ENCODE measurements around the gene URGCP.

The URGCP gene, protein sequence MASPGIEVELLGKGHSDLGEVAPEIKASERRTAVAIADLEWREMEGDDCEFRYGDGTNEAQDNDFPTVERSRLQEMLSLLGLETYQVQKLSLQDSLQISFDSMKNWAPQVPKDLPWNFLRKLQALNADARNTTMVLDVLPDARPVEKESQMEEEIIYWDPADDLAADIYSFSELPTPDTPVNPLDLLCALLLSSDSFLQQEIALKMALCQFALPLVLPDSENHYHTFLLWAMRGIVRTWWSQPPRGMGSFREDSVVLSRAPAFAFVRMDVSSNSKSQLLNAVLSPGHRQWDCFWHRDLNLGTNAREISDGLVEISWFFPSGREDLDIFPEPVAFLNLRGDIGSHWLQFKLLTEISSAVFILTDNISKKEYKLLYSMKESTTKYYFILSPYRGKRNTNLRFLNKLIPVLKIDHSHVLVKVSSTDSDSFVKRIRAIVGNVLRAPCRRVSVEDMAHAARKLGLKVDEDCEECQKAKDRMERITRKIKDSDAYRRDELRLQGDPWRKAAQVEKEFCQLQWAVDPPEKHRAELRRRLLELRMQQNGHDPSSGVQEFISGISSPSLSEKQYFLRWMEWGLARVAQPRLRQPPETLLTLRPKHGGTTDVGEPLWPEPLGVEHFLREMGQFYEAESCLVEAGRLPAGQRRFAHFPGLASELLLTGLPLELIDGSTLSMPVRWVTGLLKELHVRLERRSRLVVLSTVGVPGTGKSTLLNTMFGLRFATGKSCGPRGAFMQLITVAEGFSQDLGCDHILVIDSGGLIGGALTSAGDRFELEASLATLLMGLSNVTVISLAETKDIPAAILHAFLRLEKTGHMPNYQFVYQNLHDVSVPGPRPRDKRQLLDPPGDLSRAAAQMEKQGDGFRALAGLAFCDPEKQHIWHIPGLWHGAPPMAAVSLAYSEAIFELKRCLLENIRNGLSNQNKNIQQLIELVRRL

DNA sequence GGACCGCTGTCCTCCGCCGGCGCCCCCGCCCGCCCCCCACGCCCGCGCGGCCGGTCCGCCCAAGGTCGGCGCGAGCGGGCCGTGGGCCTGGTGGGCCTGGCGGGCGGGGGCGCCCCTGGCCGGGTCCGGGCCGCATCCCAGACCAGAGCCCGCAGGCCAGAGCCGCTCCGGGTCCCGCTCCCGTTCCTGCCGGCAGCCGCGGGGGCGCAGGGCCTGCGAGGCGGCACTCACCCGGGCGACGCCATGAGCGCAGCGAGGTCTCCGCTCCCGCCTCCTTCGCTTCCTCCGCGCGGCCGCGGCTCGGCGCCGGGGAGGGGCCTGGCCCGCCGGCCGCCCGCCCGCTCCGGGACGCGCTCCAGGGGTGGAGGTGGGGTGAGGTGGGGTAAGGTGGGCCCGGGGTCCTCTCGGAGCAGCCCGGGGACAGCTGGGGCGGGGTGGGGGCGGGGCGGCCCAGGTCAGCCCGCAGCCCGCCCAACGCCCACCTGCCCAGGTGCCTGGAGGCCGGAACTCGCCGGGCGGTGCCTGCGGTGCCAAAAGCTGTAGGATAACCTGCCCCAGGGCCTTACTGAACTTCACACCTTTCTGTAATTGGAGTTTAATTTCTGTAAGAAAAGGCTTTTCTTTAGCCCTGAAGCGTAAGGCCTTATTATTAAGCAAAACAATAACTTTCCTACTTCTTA is at the start of gene URGCP:
Gene URGCP, minus strand, starts transcription at position 266 of the 680 bp plus-strand sequence. Its CDS starts 21 bp downstream, at position 245.
- DNase-seq: peak; percentile 59

DNA sequence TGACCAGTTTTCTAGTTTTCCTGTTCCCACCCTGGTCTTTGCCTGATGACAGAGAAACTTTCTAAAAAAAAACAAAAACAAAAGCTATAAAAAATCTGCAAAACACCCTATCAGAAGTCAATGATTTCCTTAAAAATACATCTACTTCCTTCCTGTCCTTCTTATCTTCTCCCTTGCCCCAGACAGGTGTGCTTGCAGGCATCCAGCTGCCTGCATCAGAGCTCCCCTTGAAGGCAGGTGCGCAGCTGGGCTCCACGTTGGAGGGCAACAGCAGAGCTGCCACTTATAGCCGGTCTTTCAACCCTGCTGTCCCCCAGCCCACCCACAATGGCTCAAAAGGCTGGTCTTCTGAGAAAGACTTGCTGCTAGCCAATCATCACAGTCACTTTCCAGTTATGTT is 49.6 kb upstream of the URGCP start:
- no peak for DNase-seq

DNA sequence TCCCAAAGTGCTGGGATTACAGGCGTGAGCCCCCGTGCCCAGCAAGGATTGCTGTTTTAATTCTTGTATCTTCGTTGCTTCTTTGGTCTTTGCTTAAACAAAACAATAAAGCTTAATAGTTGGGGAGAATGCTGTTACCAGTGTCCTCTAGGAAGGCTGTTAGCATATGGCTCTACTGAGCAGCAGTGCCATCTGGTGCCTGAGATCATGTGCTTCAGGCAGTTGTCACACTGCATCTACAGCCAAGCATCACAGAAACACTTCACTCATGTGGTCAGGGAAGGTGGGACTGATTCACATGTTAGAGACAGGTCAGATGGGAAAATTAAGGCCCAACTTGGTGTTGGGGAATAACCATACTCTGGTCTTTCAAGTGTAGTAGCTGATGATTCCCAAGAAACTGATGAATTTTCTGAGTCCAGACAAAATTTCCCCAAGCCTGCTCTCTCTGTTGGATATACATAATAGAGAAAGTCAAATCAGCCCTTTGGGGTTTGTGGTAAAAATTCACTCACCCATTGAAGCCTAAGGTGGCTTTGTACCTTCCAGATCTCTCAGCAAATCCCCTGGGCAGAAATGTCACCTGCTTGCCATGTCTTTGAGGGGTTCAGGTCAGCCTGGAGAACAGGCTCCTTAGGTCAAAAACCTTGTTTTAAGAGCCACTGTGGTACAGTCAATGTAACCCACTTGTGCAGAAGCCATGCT is 48.3 kb upstream of the URGCP start:
- no peak for DNase-seq

DNA sequence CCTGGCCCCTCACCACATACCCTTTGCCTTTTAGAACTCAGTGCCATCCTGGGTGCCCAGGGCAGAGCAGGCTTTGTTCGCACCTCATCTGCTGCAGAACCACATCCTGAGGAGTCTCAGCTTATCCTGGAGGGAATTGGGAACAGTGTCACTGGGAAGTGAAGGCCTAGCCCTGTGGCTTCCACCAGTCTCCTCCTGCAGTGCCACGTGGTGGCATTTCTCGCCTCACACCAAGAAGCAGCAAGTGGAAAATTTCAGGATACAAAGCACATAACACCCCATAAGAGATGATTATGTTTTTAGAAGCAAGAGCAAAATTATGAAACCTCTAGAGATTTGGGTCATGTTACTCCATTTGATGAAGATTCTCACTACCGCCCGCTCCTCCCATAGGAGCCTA is 46.7 kb upstream of the URGCP start:
- no peak for DNase-seq

DNA sequence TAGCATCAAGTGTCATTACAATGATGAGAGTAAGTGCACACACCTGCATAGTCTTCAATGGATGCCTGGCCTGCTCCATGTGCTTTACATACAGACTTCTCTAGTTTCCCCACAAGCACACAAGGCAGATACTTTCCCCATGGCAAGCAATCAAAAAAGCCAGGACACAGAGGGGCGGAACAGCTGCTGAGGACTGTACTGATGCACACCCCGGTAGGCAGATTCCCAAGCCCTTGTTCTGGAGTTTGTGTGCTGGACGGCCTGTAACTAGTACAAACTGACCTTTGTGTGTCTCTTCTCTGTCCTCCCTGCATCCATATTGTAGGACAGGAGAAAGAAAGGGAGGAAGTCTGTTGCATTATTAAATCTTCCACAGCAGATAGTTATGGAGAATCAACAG is 45.6 kb upstream of the URGCP start:
- no peak for DNase-seq

DNA sequence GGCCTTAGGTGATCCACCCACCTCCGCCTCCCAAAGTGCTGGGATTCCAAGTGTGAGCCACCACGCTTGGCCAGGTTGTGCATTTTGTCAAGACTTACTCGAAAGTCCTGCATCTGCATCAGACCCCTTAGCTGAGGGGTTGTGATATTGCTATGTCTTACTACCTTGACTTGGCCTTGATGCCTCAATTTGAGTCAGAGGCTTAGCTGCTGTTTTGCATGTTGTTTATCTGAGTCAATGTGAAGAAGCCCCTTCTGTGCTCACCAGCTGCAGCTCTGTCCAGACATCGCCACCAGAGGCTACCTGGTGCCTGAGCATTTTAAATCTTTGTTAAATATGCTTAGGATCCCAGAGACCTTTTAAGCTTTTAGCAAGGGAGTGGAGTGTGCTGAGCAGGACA is 37.9 kb upstream of the URGCP start:
- no peak for DNase-seq

DNA sequence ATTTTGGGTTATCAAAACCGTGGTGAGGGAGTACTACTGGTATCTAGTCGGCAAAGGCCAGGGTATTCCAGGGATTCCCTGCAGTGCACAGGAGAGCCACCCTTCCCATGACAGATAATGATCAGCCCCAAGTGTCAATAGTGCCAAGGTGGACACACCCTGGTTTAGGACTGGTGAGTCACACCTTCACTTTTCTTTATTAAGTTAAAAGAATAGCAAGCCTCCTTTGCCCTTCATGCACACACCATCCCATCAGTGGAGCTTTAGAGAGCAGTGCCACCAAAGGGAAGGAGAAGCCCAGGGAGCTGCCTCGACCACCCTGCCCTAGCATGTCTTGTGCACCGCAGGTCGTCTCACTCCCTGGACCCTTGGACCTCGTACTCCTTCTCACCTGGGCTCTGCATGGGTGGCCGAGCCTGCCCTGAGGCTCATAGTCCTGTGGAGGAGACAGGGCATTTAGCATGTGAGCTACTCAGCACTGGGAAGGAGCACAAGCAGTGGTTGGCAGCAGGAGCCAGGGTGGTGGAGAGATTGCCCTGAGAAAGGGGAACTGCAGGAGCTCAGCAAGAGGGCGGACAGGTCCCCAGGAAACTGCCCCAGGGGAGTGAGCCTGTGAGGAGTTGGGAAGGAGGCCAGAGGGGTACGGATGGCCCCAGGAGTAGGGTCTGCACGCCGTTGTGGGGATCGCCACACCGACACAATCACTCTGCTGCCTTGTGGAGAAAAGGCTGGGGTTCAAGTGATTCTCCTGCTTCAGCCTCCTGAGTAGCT is 37.2 kb upstream of the URGCP start:
- DNase-seq: no peak

DNA sequence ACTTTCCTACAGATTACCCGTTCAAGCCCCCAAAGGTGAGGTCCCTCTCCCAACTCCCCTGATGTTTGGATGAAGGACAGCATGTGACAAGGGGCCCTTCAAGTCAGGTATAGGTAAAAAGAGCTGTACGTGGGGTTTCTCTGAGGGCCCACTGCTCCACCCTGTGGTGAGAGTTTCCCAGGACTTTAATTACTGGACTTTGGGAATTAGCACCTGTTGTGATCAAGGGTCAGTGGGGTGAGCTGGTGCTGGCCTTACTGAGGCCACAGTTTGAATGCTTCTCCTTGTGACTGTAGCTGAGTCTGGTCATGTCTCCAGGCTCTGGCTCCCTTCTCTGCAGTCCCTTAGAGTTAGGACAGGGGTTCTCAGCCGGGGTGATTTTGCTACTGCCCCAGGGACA is 36.6 kb upstream of the URGCP start:
- no peak for DNase-seq

DNA sequence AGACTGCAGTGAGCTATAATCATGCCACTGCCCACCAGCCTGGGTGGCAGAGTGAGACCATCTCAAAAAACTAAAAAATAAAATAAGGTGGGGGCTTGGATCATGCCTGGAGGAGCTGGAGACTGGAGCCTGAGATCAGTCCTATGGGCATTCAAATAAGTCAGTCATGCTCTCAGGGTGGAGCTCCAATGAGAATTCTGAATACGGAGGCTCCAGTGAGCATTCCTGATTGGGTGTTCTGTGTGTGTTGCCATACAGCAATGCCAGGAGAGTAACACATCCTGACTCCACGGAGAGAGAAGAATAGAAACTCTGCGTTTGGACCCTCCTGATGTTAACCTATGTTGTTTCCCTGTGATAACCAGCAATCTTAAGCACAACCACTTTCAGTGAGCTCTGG is 35.9 kb upstream of the URGCP start:
- no peak for DNase-seq

DNA sequence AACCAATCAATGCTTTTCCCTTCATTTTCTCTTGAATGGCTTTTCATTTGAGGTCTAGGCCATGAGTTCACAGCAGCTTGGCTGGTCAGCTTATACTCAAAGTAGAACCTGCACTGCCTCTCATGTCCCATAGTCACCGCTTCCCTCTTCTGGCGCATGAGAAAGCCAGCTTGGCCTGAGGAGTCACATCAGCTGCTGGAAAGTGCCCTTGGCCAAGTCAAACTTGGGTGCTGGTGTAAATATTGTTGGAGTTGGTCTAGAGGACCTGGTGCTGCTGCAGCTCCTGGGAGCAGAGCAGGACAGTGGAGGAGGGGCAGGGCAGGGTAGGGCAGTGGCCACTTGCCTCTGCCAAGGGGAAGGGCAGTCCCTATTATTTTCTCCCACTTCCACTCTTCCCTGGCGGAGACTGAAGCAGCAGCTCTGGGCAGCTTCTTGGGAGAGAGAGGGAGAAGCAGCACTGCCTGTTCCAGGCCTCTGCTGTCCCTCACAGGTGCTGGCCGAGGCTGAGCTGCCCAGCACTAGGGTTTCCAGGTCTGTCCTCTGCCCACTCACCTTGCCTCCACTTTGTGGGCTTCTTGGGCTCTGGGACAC is 32.6 kb upstream of the URGCP start:
- no peak for DNase-seq

DNA sequence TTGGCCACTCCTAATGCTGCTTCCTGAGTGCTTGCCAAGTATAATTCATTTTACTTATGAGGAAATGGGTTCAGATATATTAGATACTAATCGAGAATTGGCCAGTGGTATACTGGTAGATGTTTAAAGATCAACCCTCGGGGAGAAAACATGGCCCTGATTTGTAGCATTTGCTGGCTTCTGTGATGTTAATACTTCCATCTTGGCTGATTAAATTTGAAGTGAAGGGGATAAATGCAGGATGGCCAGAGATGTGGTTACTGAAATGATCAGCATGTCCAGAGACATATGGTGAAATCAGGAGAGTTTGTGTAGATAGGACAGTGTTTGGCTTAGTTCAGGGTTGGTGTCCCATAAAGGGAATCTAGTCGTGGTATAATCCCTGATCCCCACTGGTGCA is 31.0 kb upstream of the URGCP start:
- no peak for DNase-seq

DNA sequence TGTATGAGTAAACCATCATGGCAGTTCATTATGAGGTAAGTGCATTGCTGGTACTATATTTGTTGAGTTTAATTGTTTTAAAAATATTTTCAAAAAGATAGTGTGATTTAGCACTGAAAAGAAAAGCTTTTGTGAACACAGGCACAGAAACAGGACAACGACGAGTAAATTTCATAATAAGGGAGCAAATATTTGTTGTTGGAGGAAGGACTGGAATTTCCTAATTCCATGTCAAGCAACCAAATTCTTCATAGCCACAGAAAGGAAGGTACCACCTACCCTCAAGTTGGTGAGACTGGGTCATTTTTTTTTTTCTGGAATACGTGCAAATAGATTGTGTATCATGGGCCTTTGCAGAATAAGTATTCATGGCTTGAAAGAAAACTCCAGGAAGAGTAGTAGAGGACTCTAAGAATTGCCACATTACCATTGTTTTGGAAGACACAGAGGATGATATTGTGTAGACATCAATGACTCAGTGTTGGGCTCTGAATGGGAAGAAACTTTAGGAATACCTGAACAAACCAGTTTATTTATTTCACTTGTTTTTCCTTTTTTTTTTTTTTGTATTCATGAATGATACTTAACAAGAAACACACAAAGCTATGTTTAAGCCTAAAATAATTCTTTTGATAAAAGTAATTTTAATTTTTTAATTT is 27.6 kb upstream of the URGCP start:
- no peak for DNase-seq

DNA sequence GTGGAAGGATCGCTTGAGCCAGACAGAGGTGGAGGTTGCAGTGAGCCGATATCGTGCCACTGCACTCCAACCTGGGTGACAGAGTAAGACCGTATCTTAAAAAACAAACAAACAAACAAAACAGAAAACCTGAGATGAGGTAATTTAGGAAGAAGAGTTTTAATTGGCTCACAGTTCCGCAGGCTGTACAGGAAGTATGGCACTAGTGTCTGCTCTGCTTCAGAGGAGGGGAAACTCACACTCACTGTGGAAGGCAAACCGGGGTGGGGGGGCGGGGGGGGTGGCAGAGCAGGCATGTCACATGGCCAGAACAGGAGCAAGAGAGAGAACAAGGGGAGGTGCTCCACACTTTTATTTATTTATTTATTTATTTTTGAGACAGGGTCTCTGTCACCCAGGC is 24.9 kb upstream of the URGCP start:
- DNase-seq: no peak

DNA sequence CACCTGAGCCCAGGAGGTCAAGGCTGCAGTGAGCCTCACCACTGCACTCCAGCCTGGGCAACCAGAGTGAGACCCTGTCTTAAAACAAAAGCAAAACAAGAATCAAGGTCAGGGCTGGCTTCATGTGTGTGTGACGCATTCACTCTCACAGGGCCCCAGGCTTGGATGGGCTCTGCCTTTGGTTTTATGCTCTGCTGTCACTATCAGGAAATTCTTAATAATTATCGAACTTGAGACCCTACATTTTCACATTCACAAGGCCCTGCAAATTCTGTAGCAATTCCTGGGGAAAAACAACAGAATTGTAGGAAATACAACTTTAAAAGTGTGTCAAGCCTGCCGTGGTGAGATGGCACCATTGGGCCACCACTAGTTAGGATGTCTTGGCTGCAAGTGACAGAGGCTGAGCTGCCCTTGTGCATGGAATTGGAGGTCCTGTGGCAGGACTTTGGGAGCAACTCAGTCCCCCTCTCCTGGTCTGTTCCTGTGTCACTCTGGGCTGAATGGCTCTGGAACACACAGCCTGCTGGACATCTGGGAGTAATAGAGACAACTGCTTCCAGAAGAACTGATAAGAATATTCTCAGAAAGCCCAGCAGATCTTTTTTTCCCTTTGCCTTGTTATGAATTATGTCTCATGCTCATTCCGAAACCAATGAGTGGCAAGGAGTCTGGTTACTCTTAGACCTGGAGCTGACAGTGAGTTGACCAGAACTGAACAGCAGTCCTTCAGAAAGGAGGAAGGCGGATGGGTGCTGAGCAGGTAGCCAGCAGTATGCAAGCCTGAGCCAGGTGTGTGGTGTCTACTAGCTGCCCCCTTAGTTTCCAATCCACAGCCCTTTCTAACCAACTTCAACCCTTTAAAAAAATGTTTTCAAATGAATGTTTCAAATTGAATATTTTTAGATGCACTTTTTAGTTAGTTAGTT is 23.4 kb upstream of the URGCP start:
- no peak for DNase-seq

DNA sequence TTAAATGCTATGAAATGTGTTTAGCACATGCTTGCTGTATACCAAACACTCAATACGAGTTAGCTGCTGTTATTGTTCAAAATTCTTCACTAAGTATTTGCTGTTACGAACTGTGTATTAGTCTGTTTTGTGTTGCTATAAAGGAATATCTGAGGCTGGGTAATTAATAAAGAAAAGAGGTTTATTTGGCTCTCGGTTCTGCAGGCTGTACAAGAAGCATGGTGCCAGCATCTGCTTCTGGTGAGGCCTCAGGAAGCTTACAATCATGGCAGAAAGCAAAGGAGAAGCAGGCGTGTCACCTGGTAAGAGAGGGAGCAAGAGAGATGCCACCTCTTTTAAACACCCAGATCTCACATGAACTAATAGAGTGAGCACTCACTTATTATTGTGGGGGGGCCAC is 21.4 kb upstream of the URGCP start:
- DNase-seq: no peak

DNA sequence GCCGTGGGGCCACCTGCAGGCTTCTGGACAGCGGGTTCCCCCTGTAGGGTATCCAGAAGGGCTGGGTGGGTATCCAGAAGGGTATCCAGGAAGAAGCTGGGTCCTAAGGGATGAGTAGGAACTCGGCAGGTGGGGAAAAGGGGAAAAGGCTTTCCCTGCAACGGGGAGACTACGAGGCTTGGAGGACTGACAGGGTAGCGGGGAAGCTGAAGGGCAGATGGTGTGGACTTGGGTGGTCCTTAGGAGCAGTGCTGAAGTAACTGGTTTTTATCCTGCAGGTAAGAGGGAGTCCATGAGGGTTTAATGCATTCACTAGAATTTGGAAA is 20.4 kb upstream of the URGCP start:
- no peak for DNase-seq

DNA sequence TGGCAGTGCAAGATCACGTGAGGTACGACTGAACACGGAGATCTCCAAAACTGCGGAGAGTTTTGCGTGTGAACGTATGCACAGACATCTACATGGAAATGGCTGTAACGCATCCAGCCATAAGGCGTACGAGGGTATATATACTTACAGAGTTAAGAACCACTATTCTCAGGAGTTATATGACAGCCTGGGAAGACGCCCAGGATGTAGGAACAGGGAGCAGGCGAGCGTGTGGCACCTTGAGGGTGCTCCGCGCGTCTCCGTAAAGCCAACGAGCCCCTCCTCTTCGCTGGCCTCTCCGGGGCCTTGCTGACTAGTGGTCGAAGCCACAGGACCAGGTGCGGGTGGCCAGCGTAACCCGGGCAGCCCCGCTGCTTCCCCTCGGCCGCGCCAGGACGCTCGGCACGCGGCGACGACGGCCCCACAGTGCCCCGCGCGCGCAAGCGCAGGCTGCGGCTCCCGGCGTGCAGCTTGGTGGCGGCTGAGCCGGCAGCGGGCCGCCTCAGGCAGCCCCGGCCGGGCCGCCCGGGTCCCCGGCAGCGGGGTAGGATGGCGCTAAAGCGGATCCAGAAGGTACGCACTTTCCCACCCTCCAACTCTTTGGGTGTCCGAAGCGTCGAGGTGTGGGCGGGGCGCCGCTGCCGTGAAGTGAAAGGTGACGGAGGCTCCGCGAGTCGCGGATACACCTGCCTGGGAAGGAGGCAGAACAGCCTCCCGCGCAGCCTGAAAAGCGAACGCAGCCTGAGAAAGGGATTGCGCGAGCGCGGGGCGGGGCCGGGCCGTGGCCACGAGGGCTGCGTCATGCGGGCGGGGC is 19.8 kb upstream of the URGCP start, which contains the start of gene UBE2D4:
Gene UBE2D4, plus strand, starts transcription at position 453 of the 814 bp plus-strand sequence. Its CDS starts 97 bp downstream, at position 550.
- peak; percentile 91 for DNase-seq

DNA sequence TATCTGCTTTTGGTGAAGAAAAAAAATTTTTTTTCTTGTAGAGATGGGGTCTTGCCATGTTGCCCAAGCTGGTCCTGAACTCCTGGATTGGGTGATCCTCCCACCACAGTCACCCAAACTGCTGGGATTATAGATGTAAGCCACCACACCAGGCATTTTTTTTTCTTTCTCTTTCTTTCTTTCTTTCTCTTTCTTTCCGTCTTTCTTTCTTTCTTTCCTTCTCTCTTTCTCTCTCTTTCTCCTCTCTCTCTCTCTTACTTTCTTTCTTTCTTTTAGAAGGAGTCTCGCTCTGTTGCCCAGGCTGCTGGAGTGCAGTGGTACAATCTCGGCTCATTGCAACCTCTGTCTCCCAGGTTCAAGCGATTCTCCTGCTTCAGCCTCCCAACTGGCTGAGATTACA is 16.3 kb upstream of the URGCP start:
- no peak for DNase-seq

DNA sequence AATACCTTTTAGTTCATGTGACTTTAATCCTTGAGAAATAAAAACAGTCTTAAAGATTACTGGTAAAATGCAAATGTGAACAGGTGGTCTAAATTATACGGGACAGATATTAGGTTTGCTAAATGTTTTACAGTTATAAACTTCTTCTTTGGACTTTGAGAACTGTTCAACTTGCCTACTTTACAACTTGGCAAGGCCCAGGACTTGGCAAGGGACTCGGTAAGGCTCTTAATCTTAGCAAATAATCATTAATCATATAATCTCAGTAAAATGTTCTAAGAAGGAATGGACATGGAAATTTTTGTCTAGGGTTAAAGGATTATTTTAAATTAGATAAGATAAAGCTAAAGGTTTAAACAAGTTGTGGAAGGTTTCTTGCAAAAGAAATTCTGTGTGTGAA is 15.0 kb upstream of the URGCP start:
- DNase-seq: no peak

All from activated CD8-positive, alpha-beta memory T cell treated with anti-CD3 and anti-CD28 coated beads, Interleukin-2, amount 50 U/mL, for 4 hours (primary cell).